ENCODE data around the gene CES2. TPM values are rescaled to one million over a fixed set of nuclear protein-coding genes. Genes with fewer than 3 reads are reported as not detected.

The CES2 gene
- total RNA-seq, 1 experiment from 2014 or later, result 29.7 TPM

DNA sequence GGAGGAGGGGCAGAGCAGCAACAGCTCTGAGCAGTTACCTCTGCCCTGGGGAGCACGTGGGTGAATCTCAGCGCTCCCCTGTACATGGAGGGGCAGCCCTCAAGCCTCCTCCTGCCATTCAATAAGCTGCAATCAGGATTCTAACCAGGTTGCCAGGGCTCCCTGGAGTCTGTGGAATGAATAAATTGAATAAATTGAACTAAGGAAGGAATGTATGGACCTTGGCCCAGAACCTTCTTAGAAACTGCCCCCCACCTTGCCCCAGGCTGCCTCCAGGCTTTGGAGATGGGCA is 15.1 kb upstream of the CES2 start:
- H3K4me3 Mint-ChIP-seq, result no peak overlapping the region
- POLR2A ChIA-PET, result no interaction called here
- H3K9me3 Mint-ChIP-seq, result no peaks in the 10 kb centered on the region
- CTCF ChIA-PET, result interaction anchor here (1.3 to 6.0 kb wide), 6 partner anchors 8 to 312 kb away, joined by 3 to 38 read pairs (median 10); partner anchors contain the start of gene NAE1
- ATAC-seq (no peak), DNase-seq (ENCODE audit: low spot score) (no peak)
- H3K27ac Mint-ChIP-seq, result no peak overlapping the region
- H3K36me3 Mint-ChIP-seq, result no peaks in the 10 kb centered on the region
- TF ChIP-seq FOXK1 (CRISPR knock-in tag; IDR thresholded peaks at IDR 0.05), result no peak
- TF ChIP-seq FOXJ3 (CRISPR knock-in tag; IDR thresholded peaks at IDR 0.05; ENCODE audit: borderline replicate concordance), result no peak
- TF ChIP-seq, protein P1, sequence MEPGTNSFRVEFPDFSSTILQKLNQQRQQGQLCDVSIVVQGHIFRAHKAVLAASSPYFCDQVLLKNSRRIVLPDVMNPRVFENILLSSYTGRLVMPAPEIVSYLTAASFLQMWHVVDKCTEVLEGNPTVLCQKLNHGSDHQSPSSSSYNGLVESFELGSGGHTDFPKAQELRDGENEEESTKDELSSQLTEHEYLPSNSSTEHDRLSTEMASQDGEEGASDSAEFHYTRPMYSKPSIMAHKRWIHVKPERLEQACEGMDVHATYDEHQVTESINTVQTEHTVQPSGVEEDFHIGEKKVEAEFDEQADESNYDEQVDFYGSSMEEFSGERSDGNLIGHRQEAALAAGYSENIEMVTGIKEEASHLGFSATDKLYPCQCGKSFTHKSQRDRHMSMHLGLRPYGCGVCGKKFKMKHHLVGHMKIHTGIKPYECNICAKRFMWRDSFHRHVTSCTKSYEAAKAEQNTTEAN (CRISPR knock-in tag; IDR thresholded peaks at IDR 0.05), result no peak
- TF ChIP-seq, protein P2, sequence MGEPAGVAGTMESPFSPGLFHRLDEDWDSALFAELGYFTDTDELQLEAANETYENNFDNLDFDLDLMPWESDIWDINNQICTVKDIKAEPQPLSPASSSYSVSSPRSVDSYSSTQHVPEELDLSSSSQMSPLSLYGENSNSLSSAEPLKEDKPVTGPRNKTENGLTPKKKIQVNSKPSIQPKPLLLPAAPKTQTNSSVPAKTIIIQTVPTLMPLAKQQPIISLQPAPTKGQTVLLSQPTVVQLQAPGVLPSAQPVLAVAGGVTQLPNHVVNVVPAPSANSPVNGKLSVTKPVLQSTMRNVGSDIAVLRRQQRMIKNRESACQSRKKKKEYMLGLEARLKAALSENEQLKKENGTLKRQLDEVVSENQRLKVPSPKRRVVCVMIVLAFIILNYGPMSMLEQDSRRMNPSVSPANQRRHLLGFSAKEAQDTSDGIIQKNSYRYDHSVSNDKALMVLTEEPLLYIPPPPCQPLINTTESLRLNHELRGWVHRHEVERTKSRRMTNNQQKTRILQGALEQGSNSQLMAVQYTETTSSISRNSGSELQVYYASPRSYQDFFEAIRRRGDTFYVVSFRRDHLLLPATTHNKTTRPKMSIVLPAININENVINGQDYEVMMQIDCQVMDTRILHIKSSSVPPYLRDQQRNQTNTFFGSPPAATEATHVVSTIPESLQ (CRISPR knock-in tag; IDR thresholded peaks at IDR 0.05), result no peak
- TF ChIP-seq, protein P3, sequence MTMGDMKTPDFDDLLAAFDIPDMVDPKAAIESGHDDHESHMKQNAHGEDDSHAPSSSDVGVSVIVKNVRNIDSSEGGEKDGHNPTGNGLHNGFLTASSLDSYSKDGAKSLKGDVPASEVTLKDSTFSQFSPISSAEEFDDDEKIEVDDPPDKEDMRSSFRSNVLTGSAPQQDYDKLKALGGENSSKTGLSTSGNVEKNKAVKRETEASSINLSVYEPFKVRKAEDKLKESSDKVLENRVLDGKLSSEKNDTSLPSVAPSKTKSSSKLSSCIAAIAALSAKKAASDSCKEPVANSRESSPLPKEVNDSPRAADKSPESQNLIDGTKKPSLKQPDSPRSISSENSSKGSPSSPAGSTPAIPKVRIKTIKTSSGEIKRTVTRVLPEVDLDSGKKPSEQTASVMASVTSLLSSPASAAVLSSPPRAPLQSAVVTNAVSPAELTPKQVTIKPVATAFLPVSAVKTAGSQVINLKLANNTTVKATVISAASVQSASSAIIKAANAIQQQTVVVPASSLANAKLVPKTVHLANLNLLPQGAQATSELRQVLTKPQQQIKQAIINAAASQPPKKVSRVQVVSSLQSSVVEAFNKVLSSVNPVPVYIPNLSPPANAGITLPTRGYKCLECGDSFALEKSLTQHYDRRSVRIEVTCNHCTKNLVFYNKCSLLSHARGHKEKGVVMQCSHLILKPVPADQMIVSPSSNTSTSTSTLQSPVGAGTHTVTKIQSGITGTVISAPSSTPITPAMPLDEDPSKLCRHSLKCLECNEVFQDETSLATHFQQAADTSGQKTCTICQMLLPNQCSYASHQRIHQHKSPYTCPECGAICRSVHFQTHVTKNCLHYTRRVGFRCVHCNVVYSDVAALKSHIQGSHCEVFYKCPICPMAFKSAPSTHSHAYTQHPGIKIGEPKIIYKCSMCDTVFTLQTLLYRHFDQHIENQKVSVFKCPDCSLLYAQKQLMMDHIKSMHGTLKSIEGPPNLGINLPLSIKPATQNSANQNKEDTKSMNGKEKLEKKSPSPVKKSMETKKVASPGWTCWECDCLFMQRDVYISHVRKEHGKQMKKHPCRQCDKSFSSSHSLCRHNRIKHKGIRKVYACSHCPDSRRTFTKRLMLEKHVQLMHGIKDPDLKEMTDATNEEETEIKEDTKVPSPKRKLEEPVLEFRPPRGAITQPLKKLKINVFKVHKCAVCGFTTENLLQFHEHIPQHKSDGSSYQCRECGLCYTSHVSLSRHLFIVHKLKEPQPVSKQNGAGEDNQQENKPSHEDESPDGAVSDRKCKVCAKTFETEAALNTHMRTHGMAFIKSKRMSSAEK (CRISPR knock-in tag; IDR thresholded peaks at IDR 0.05; ENCODE audit: borderline replicate concordance), result no peak
- no peak for TF ChIP-seq ZNF232 (CRISPR knock-in tag; IDR thresholded peaks at IDR 0.05)
- no peak for TF ChIP-seq ZNF671 (CRISPR knock-in tag; IDR thresholded peaks at IDR 0.05)
- TF ChIP-seq NFYB (CRISPR knock-in tag; conservative IDR thresholded peaks at IDR 0.05; ENCODE audit: low read depth), result no peak
- TF ChIP-seq, protein P4, sequence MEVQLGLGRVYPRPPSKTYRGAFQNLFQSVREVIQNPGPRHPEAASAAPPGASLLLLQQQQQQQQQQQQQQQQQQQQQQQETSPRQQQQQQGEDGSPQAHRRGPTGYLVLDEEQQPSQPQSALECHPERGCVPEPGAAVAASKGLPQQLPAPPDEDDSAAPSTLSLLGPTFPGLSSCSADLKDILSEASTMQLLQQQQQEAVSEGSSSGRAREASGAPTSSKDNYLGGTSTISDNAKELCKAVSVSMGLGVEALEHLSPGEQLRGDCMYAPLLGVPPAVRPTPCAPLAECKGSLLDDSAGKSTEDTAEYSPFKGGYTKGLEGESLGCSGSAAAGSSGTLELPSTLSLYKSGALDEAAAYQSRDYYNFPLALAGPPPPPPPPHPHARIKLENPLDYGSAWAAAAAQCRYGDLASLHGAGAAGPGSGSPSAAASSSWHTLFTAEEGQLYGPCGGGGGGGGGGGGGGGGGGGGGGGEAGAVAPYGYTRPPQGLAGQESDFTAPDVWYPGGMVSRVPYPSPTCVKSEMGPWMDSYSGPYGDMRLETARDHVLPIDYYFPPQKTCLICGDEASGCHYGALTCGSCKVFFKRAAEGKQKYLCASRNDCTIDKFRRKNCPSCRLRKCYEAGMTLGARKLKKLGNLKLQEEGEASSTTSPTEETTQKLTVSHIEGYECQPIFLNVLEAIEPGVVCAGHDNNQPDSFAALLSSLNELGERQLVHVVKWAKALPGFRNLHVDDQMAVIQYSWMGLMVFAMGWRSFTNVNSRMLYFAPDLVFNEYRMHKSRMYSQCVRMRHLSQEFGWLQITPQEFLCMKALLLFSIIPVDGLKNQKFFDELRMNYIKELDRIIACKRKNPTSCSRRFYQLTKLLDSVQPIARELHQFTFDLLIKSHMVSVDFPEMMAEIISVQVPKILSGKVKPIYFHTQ (CRISPR knock-in tag; IDR thresholded peaks at IDR 0.05), result no peak
- TF ChIP-seq NR1H2 (CRISPR knock-in tag; IDR thresholded peaks at IDR 0.05), result no peak
- TF ChIP-seq NR3C1 (CRISPR knock-in tag; conservative IDR thresholded peaks at IDR 0.05; ENCODE audit: low read depth), result no peak
- TF ChIP-seq SMAD3 (CRISPR knock-in tag; IDR thresholded peaks at IDR 0.05; ENCODE audit: borderline replicate concordance), result no peak
- TF ChIP-seq TEAD1 (CRISPR knock-in tag; IDR thresholded peaks at IDR 0.05), result no peak
- H3K4me1 Mint-ChIP-seq, result no peaks in the 10 kb centered on the region
- H3K27me3 Mint-ChIP-seq (ENCODE audit: low read depth), result peaks cover 30% of the 10 kb centered on the region

DNA sequence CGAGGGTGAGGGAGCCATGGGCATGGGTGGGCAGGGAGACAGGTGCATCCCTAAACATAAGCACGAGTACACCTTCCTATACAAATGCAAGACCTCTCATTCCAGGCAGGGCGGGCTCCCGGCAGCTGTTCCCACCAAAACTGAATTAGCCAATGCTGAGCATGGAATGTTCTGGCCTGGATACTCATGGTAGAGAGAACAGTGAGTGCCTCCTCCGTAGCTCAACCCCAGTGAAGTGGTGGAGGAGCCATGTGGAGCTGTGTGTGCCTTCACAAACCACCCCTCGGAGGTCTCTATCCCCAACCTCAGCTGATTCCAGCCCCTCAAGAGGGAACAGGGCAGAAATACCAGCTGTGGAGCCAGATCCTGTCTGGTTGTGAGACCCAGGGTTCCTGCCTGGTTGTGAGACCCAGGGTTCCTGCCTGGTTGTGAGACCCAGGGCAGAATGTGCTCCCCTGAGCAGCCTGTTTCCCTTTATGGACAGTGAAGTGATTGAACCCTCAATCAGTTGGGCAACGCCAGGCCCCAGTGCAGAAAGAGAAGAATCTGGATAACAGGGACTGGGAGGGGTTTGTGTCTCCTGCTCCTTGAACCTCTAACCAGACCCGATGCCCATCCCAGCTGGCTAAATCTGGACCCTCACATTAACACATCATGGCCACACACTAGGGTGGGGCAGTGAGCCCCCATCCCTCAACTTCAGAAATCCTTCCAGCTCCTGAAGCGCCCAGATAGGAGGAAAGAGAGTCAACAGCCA is 14.2 kb upstream of the CES2 start:
- Mint-ChIP-seq H3K4me3 (no peak overlapping the region), H3K36me3 (no peaks in the 10 kb centered on the region), H3K27me3 (ENCODE audit: low read depth) (peaks cover 39% of the 10 kb centered on the region), H3K9me3 (no peaks in the 10 kb centered on the region), H3K4me1 (no peaks in the 10 kb centered on the region), H3K27ac (no peak overlapping the region)
- ATAC-seq (no peak), DNase-seq (ENCODE audit: low spot score) (no peak)
- TF ChIP-seq CREB1 (CRISPR knock-in tag; IDR thresholded peaks at IDR 0.05) (no peak), ZBTB21 (CRISPR knock-in tag; IDR thresholded peaks at IDR 0.05; ENCODE audit: borderline replicate concordance) (no peak), TEAD4 (CRISPR knock-in tag; IDR thresholded peaks at IDR 0.05) (no peak)
- TF ChIP-seq, protein P5, sequence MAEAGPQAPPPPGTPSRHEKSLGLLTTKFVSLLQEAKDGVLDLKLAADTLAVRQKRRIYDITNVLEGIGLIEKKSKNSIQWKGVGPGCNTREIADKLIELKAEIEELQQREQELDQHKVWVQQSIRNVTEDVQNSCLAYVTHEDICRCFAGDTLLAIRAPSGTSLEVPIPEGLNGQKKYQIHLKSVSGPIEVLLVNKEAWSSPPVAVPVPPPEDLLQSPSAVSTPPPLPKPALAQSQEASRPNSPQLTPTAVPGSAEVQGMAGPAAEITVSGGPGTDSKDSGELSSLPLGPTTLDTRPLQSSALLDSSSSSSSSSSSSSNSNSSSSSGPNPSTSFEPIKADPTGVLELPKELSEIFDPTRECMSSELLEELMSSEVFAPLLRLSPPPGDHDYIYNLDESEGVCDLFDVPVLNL (CRISPR knock-in tag; IDR thresholded peaks at IDR 0.05; ENCODE audit: borderline replicate concordance, low read depth), result no peak
- TF ChIP-seq, protein P6, sequence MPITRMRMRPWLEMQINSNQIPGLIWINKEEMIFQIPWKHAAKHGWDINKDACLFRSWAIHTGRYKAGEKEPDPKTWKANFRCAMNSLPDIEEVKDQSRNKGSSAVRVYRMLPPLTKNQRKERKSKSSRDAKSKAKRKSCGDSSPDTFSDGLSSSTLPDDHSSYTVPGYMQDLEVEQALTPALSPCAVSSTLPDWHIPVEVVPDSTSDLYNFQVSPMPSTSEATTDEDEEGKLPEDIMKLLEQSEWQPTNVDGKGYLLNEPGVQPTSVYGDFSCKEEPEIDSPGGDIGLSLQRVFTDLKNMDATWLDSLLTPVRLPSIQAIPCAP (CRISPR knock-in tag; IDR thresholded peaks at IDR 0.05), result no peak
- CTCF ChIA-PET, result interaction anchor here (1.3 to 4.3 kb wide), 7 partner anchors 11 to 312 kb away, joined by 3 to 38 read pairs (median 4); partner anchors contain the start of gene NAE1
- POLR2A ChIA-PET, result no interaction called here

All from WTC11 (cell line).